KOPT-K1 (cell line): ENCODE data around the gene YDJC.
"Not testable (repeated sequence)": the region's sequence is repeated elsewhere in the genome, so short reads cannot be mapped to it uniquely, and the experiment has no call there.

ENCODE experiments used
- H3K27ac ChIP-seq: fragments of 200-600 bp; sonication (generic); 2 replicates; pipeline ENCODE4 v1.5.1; 2016; ENCODE audit warnings: antibody characterized with exemption, mild to moderate bottlenecking, low read depth, low read length; ENCODE audit not compliant: poor library complexity, severe bottlenecking
- H3K36me3 ChIP-seq: fragments of 200-600 bp; sonication (generic); 2 replicates; pipeline ENCODE4 v1.5.1; 2017; ENCODE audit warnings: antibody characterized with exemption, mild to moderate bottlenecking, low read length, moderate library complexity; ENCODE audit not compliant: insufficient read depth
- H3K9me3 ChIP-seq: fragments of 200-600 bp; sonication (generic); 2 replicates; pipeline ENCODE4 v1.5.1; 2017; ENCODE audit warnings: antibody characterized with exemption, low read length, mild to moderate bottlenecking; ENCODE audit not compliant: insufficient read depth, poor library complexity, severe bottlenecking

The YDJC gene

GRCh38 chr22:21626735-21627469 is 2.9 kb downstream of the YDJC start:
- no peak overlapping the region for H3K27ac ChIP-seq
- H3K36me3 ChIP-seq: peaks cover 60% of the 10 kb centered on the region
- H3K9me3 ChIP-seq: no peaks in the 10 kb centered on the region

- Histone ChIP-seq H3K9me3 (no peaks in the 10 kb centered on the region), H3K36me3 (peaks cover 66% of the 10 kb centered on the region), H3K27ac (no peak overlapping the region)
These were observed 3.6 kb downstream of the YDJC start for GRCh38 chr22:21626073-21626734.

GRCh38 chr22:21624880-21625791 is 4.7 kb downstream of the YDJC start:
- Histone ChIP-seq H3K36me3 (peaks cover 77% of the 10 kb centered on the region), H3K27ac (no peak overlapping the region), H3K9me3 (no peaks in the 10 kb centered on the region)

GRCh38 chr22:21624120-21624879 is 5.5 kb downstream of the YDJC start:
- Histone ChIP-seq H3K27ac (no peak overlapping the region), H3K9me3 (no peaks in the 10 kb centered on the region), H3K36me3 (peaks cover 85% of the 10 kb centered on the region)

- H3K27ac ChIP-seq: no peak overlapping the region
- peaks cover 91% of the 10 kb centered on the region for H3K36me3 ChIP-seq
- no peaks in the 10 kb centered on the region for H3K9me3 ChIP-seq
These were observed 6.2 kb downstream of the YDJC start for GRCh38 chr22:21623648-21623970.

- no peak overlapping the region for H3K27ac ChIP-seq
- no peaks in the 10 kb centered on the region for H3K9me3 ChIP-seq
- peaks cover 89% of the 10 kb centered on the region for H3K36me3 ChIP-seq
These were observed 6.7 kb downstream of the YDJC start for GRCh38 chr22:21622919-21623647.

- no peak overlapping the region for H3K27ac ChIP-seq
- H3K9me3 ChIP-seq: no peaks in the 10 kb centered on the region
- peaks cover 89% of the 10 kb centered on the region for H3K36me3 ChIP-seq
These were observed 7.6 kb downstream of the YDJC start for GRCh38 chr22:21622011-21622918.

- H3K36me3 ChIP-seq: peaks cover 88% of the 10 kb centered on the region
- H3K9me3 ChIP-seq: no peaks in the 10 kb centered on the region
- no peak overlapping the region for H3K27ac ChIP-seq
These were observed 8.8 kb downstream of the YDJC start for GRCh38 chr22:21621025-21621424.

- H3K9me3 ChIP-seq, H3K27ac ChIP-seq: not testable (repeated sequence)
- H3K36me3 ChIP-seq: peaks cover 94% of the 10 kb centered on the region
These were observed 12.5 kb downstream of the YDJC start for GRCh38 chr22:21617337-21617736.

- Histone ChIP-seq H3K36me3 (peaks cover 95% of the 10 kb centered on the region), H3K27ac (no peak overlapping the region)
These were observed 14.1 kb downstream of the YDJC start for GRCh38 chr22:21615731-21616130.

GRCh38 chr22:21613553-21614233 is 16.1 kb downstream of the YDJC start:
- peaks cover 94% of the 10 kb centered on the region for H3K36me3 ChIP-seq

More at GRCh38 chr22:21615731-21616130, 14.1 kb downstream of the YDJC start:
- no peaks in the 10 kb centered on the region for H3K9me3 ChIP-seq

GRCh38 chr22:21612858-21613257 is 17.0 kb downstream of the YDJC start:
- peaks cover 88% of the 10 kb centered on the region for H3K36me3 ChIP-seq
- H3K9me3 ChIP-seq: no peaks in the 10 kb centered on the region
- no peak overlapping the region for H3K27ac ChIP-seq

More at GRCh38 chr22:21613553-21614233, 16.1 kb downstream of the YDJC start:
- no peaks in the 10 kb centered on the region for H3K9me3 ChIP-seq
- H3K27ac ChIP-seq: no peak overlapping the region
